Trophoblast cell (in vitro differentiated cells and primary cell): ENCODE data around the gene HAX1.
A peak's percentile ranks its signal among the peaks of the same experiment; 100 is the strongest.

Source experiments
- DNase-seq, 2 donors: peaks; one replicate each; pipeline ENCODE4 v3.0.0-alpha.2; 2016
- H2AFZ ChIP-seq: 2 replicates; pipeline ENCODE4 v1.6.1; 2013; ENCODE audit warnings: low read length, moderate library complexity, mild to moderate bottlenecking; ENCODE audit not compliant: insufficient read depth, poor library complexity
- H2AK5ac ChIP-seq: 2 replicates; pipeline ENCODE4 v1.6.1; 2013; ENCODE audit warnings: mild to moderate bottlenecking, low read length
- H2BK120ac ChIP-seq: 2 replicates; pipeline ENCODE4 v1.6.1; 2013; ENCODE audit warnings: low read length, mild to moderate bottlenecking, moderate library complexity; ENCODE audit not compliant: insufficient read depth, poor library complexity
- H2BK12ac ChIP-seq: 2 replicates; pipeline ENCODE4 v1.6.1; 2013; ENCODE audit warnings: mild to moderate bottlenecking, low read length, moderate library complexity
- H2BK5ac ChIP-seq: 2 replicates; pipeline ENCODE4 v1.6.1; 2013; ENCODE audit warnings: low read length, low read depth, moderate library complexity, mild to moderate bottlenecking; ENCODE audit not compliant: poor library complexity
- H3K14ac ChIP-seq: 2 replicates; pipeline ENCODE4 v1.6.1; 2013; ENCODE audit warnings: mild to moderate bottlenecking, low read length
- H3K18ac ChIP-seq: 2 replicates; pipeline ENCODE4 v1.6.1; 2013; ENCODE audit warnings: mild to moderate bottlenecking, low read length
- H3K23ac ChIP-seq: 2 replicates; pipeline ENCODE4 v1.6.1; 2013; ENCODE audit warnings: low read length
- H3K27ac ChIP-seq: 2 replicates; pipeline ENCODE4 v1.5.1; 2013; ENCODE audit warnings: low read depth, mild to moderate bottlenecking, inconsistent platforms, low read length, moderate library complexity
- H3K27me3 ChIP-seq: 2 replicates; pipeline ENCODE4 v1.6.1; 2013; ENCODE audit warnings: inconsistent platforms, mild to moderate bottlenecking, low read length, moderate library complexity; ENCODE audit not compliant: insufficient read depth
- H3K36me3 ChIP-seq, 2 experiments: 1 replicate in 1 of 2; 2 replicates in 1 of 2; pipeline ENCODE4 v1.6.1; 2013; ENCODE audit warnings: low read length in 2 of 2, mild to moderate bottlenecking in 2 of 2, moderate library complexity in 1 of 2; ENCODE audit not compliant: insufficient read depth in 2 of 2, control insufficient read depth in 1 of 2
- H3K4ac ChIP-seq: 2 replicates; pipeline ENCODE4 v1.6.1; 2013; ENCODE audit warnings: low read depth, mild to moderate bottlenecking, low read length, moderate library complexity
- H3K4me1 ChIP-seq, 2 experiments: 1 replicate in 1 of 2; 2 replicates in 1 of 2; pipeline ENCODE4 v1.6.1; 2013; ENCODE audit warnings: low read length in 2 of 2, mild to moderate bottlenecking in 2 of 2, moderate library complexity in 1 of 2; ENCODE audit not compliant: insufficient read depth in 2 of 2, control insufficient read depth in 1 of 2
- H3K4me2 ChIP-seq: 2 replicates; pipeline ENCODE4 v1.6.1; 2013; ENCODE audit warnings: inconsistent platforms, mild to moderate bottlenecking, low read length, moderate library complexity
- H3K4me3 ChIP-seq: 2 replicates; pipeline ENCODE4 v1.5.1; 2013; ENCODE audit warnings: mild to moderate bottlenecking, low read depth, low read length, inconsistent platforms
- H3K79me1 ChIP-seq: one replicate; pipeline ENCODE4 v1.6.1; 2013; ENCODE audit warnings: low read length
- H3K79me2 ChIP-seq: 2 replicates; pipeline ENCODE4 v1.6.1; 2013; ENCODE audit warnings: low read length, mild to moderate bottlenecking; ENCODE audit not compliant: control insufficient read depth, insufficient read depth, poor library complexity
- H3K9ac ChIP-seq: 2 replicates; pipeline ENCODE4 v1.6.1; 2013; ENCODE audit warnings: mild to moderate bottlenecking, low read length
- H3K9me3 ChIP-seq: 2 replicates; pipeline ENCODE4 v1.6.1; 2013; ENCODE audit warnings: low read depth, mild to moderate bottlenecking, control low read depth, inconsistent platforms, low read length; ENCODE audit not compliant: insufficient read depth
- H4K12ac ChIP-seq: 2 replicates; pipeline ENCODE4 v1.6.1; 2013; ENCODE audit warnings: low read depth, mild to moderate bottlenecking, low read length, moderate library complexity
- H4K8ac ChIP-seq: 2 replicates; pipeline ENCODE4 v1.6.1; 2013; ENCODE audit warnings: low read depth, mild to moderate bottlenecking, low read length, moderate library complexity
- H4K91ac ChIP-seq: one replicate; pipeline ENCODE4 v1.6.1; 2013; ENCODE audit warnings: low read depth, mild to moderate bottlenecking, low read length, moderate library complexity
- WGBS: extraction: QIAGEN DNeasy Blood & Tissue Kit; methylation state at CpG from one replicate; pipeline ENCODE4 v1.1.7; 2013; ENCODE audit warnings: missing lambda C conversion rate; ENCODE audit not compliant: insufficient read length, insufficient coverage; ENCODE audit errors: extremely low coverage; 5-methylcytosine and 5-hydroxymethylcytosine counted together

HAX1 gene

DNA sequence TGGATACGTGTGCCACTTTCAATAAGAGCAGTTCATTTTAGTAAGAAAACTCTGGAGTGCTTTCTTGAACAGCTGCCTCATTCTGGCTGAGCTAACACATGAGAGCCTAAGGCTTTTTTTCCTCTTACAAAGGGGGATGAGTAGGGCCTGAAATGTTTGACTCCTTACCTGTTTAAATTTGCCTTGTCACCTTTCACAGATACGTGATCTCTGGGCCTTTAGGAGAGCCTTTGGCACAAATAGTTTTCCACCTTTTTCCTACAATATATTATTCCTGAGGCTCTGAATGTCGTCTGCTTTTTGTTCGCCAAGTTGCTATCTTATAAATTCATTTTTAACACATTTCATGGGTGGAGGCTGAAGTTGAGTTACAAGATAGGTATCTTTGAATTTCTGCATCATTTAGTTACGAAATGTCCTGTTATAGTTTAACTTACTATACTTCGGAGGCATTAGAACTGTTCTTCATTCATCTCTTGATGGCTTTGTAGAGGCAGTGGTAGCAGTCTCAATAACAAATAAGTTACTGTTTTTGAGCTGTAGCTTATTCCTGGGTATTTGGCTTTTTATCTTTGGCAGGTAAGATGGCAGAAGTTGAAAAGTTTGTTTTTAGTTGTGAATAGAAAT lies 34.4 kb upstream of the HAX1 start:
- H3K27ac ChIP-seq: no peak overlapping the region
- H3K27me3 ChIP-seq: no peaks in the 10 kb centered on the region
- H3K9me3 ChIP-seq: no peaks in the 10 kb centered on the region
- H3K79me2 ChIP-seq: peaks cover 3% of the 10 kb centered on the region
- no peak overlapping the region for H3K14ac ChIP-seq
- DNase-seq: no peak
- no peaks in the 10 kb centered on the region for H3K79me1 ChIP-seq
- H2AK5ac ChIP-seq: no peak overlapping the region
- no peaks in the 10 kb centered on the region for H3K4me1 ChIP-seq
- WGBS: no CpG with 5 or more reads among the region's 6 CpGs
- no peak overlapping the region for H3K18ac ChIP-seq
- no peak overlapping the region for H3K23ac ChIP-seq
- no peak overlapping the region for H2BK120ac ChIP-seq
- no peak overlapping the region for H3K4me3 ChIP-seq
- no peak overlapping the region for H3K4me2 ChIP-seq
- no peak overlapping the region for H4K8ac ChIP-seq
- no peak overlapping the region for H3K4ac ChIP-seq
- H4K12ac ChIP-seq: no peak overlapping the region
- H2BK12ac ChIP-seq: no peak overlapping the region
- no peak overlapping the region for H4K91ac ChIP-seq
- H2BK5ac ChIP-seq: no peak overlapping the region
- H2AFZ ChIP-seq: no peak overlapping the region
- H3K9ac ChIP-seq: no peak overlapping the region
- H3K36me3 ChIP-seq: peaks cover 23 to 55% of the 10 kb centered on the region in 2 experiments

DNA sequence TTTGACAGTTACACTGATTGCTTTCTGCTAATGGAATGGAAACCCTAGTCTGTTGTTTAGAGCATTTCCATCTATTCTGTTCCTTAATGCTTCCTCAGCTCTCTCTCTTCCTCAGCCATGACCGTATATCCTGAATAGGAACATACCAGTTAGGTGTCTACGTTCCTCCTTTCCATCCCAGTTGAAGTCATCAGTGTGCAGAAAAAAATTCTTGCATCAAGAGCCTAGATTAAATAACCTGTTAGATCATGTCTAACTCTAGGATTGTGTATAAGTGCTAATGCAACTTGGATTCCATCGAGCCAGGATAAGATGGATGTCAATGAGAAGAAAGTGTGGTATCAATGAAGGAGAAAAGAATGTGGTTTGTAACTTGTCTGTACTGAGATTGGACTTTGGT lies 32.9 kb upstream of the HAX1 start:
- H3K18ac ChIP-seq: no peak overlapping the region
- no peaks in the 10 kb centered on the region for H3K9me3 ChIP-seq
- H2BK12ac ChIP-seq: no peak overlapping the region
- peaks cover 3% of the 10 kb centered on the region for H3K79me2 ChIP-seq
- no peak overlapping the region for H3K23ac ChIP-seq
- no CpG with 5 or more reads among the region's 3 CpGs for WGBS
- H2AFZ ChIP-seq: no peak overlapping the region
- no peak overlapping the region for H4K12ac ChIP-seq
- H3K4ac ChIP-seq: no peak overlapping the region
- no peak overlapping the region for H3K27ac ChIP-seq
- H3K4me2 ChIP-seq: no peak overlapping the region
- no peak overlapping the region for H2AK5ac ChIP-seq
- DNase-seq: no peak
- no peak overlapping the region for H2BK120ac ChIP-seq
- H4K8ac ChIP-seq: no peak overlapping the region
- no peaks in the 10 kb centered on the region for H3K79me1 ChIP-seq
- H3K4me3 ChIP-seq: no peak overlapping the region
- peaks cover 28 to 57% of the 10 kb centered on the region in 2 experiments for H3K36me3 ChIP-seq
- H3K9ac ChIP-seq: no peak overlapping the region
- no peaks in the 10 kb centered on the region for H3K27me3 ChIP-seq
- no peak overlapping the region for H2BK5ac ChIP-seq
- H3K4me1 ChIP-seq: no peaks in the 10 kb centered on the region
- no peak overlapping the region for H3K14ac ChIP-seq
- H4K91ac ChIP-seq: no peak overlapping the region

DNA sequence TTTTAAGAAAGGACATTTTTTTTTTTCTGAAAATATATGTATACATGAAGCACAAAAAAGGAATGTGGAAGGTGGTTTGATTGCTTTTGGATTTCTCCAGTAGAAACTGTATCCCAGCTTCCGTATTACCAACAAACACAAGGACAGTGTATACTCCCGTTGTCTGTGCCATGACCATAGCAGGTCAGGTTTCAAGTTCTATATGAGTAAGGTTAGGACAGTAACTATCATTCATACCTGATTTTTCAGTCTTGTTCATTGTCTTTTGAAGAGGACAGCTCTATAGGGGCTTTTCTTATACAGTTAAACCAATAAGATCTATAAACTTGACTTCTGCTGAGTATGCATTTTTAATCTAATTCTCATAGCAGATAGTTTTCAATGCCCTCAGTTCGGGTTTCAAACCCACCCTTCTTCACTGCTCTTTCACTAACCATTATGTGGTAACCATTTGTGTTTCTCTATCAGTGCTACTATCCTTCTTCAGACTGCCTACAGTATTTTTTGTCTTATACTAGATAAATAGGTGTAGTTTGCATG lies 32.1 kb upstream of the HAX1 start:
- Histone ChIP-seq H2BK5ac (no peak overlapping the region), H3K4ac (no peak overlapping the region), H3K36me3 (peaks cover 27 to 57% of the 10 kb centered on the region in 2 experiments), H3K79me1 (no peaks in the 10 kb centered on the region), H3K27me3 (no peaks in the 10 kb centered on the region), H3K23ac (no peak overlapping the region), H3K18ac (no peak overlapping the region), H3K79me2 (peaks cover 3% of the 10 kb centered on the region), H4K91ac (no peak overlapping the region), H3K9ac (no peak overlapping the region), H3K9me3 (no peaks in the 10 kb centered on the region), H2AK5ac (no peak overlapping the region), H3K4me1 (no peaks in the 10 kb centered on the region), H3K27ac (no peak overlapping the region), H4K8ac (no peak overlapping the region), H4K12ac (no peak overlapping the region), H3K4me2 (no peak overlapping the region), H2BK120ac (no peak overlapping the region), H3K4me3 (no peak overlapping the region), H2BK12ac (no peak overlapping the region), H3K14ac (no peak overlapping the region), H2AFZ (no peak overlapping the region)
- no peak for DNase-seq
- no CpG with 5 or more reads among the region's 3 CpGs for WGBS

- H2BK12ac ChIP-seq: no peak overlapping the region
- H3K36me3 ChIP-seq: peaks cover 24 to 54% of the 10 kb centered on the region in 2 experiments
- no CpG with 5 or more reads among the region's 3 CpGs for WGBS
- no peak overlapping the region for H2BK120ac ChIP-seq
- H3K4me1 ChIP-seq: no peaks in the 10 kb centered on the region
- peak overlapping the region; percentile 36 for H3K9ac ChIP-seq
- no peak overlapping the region for H3K27ac ChIP-seq
- DNase-seq: no peak
- no peaks in the 10 kb centered on the region for H3K79me1 ChIP-seq
- no peak overlapping the region for H3K4me3 ChIP-seq
- no peak overlapping the region for H4K91ac ChIP-seq
- no peak overlapping the region for H2AFZ ChIP-seq
- no peaks in the 10 kb centered on the region for H3K79me2 ChIP-seq
- no peak overlapping the region for H3K18ac ChIP-seq
- H3K9me3 ChIP-seq: no peaks in the 10 kb centered on the region
- H3K14ac ChIP-seq: no peak overlapping the region
- no peak overlapping the region for H4K8ac ChIP-seq
- H3K4me2 ChIP-seq: no peak overlapping the region
- H3K4ac ChIP-seq: no peak overlapping the region
- H3K23ac ChIP-seq: no peak overlapping the region
- no peak overlapping the region for H2AK5ac ChIP-seq
- H4K12ac ChIP-seq: no peak overlapping the region
- no peak overlapping the region for H2BK5ac ChIP-seq
- no peaks in the 10 kb centered on the region for H3K27me3 ChIP-seq
These were observed 30.6 kb upstream of the HAX1 start for GRCh38 chr1:154241703-154242351.
